Right forelimb (tissue), 1 donor: Measurements from ENCODE around the gene NEGR1.

Experiments
- DNase-seq: peaks from one replicate; pipeline ENCODE4 v3.0.0-alpha.2; 2018

Gene NEGR1

DNA sequence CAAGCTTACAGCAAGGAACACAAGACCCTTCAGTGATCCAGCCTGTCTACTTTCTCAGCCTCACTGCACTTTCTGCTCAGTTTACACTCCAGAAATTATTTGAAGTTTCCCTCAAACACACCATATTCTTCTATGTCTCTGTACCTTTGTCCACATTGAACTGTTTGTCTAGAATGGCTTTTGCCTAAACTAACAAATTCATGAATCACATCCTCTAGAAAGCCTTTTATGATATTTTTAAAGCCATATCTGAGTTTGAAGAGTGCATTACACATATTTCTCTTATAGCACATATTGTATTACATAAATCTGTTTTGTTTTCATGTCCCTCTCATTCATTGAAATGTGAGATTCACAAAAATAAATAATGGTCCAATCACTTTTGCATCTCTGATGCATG lies 755.5 kb downstream of the NEGR1 start:
- no peak for DNase-seq

DNA sequence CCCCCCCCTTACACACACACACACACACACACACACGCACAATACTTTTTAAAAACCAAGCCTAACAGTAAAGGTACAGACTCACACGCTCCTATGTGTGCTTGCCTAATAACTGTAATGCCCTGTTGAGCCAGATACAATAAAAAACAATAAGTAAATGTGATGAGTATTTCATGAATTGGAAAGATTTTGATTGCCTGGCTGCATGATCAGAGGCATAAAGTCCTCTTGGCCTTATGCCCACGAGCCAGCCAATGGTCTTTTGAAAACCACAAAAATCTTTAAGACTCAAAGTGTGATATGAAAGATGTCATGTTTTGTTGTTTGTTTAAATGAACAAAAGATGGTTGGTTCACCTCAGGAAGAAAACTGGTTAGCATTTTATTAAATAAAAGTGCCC lies 759.6 kb downstream of the NEGR1 start:
- DNase-seq, result no peak

DNA sequence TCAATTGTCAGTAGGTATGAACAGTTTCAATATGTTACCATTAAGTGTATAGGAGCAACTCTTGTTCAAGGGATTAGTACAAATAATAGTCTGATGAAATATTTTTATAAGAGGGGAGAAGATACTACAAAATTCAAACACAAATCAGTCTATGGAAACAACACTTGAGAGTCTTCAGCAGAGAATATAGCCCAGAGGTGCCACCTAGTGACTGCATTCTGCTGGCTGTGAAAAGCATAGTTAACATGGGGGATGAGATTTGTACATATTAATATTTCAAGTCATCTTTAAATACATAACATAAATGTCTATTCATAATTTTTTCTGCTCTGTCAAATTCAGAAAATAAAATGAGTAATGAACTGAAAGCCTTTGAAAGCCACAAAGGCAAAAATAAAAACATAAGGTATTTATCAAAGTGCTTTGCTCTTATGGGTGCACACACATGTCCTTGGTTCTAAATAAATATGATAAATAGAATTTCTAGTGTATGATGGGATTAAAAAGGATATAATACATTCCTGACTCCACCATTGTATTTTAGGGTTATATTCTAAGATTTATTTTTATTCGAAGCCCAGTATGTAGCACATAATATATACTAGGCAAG lies 760.6 kb downstream of the NEGR1 start:
- no peak for DNase-seq

DNA sequence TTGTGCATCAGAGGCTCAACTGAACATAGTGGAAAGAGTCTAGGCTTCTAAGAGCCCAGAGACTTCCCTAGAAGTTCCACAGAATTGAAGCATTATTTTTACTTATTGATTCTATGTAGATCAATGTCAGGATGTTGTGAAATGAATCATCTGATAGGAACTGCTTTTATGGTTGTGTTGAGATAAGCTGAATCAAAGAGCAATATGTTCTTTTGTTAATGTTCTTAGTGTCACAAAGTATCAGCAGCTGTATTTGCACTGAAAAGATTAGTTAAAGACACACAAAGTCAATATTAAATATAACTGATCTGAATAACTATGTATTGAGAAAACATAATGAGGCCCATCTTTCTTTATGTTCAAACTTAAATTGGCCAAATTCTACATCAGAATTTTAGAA lies 770.8 kb downstream of the NEGR1 start:
- no peak for DNase-seq

DNA sequence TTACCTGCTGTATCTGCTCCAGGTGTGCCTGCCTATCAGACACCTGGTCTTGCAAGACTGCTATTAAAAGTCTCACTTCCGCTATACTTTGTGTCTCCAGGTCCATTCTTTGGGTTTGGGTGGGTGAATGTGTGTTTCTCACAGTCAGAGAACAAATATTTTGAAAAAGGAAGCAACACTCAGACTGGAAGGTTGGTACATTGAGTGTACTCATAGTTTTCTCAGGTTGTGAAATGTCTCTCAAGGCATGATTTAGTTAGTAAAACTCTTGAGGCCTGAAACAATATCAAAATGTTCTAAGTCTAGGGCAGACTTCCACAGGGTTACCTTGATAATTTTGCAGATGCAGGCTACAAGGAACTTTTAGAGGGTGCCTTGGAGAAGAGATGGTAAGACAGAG lies 771.6 kb downstream of the NEGR1 start:
- no peak for DNase-seq

DNA sequence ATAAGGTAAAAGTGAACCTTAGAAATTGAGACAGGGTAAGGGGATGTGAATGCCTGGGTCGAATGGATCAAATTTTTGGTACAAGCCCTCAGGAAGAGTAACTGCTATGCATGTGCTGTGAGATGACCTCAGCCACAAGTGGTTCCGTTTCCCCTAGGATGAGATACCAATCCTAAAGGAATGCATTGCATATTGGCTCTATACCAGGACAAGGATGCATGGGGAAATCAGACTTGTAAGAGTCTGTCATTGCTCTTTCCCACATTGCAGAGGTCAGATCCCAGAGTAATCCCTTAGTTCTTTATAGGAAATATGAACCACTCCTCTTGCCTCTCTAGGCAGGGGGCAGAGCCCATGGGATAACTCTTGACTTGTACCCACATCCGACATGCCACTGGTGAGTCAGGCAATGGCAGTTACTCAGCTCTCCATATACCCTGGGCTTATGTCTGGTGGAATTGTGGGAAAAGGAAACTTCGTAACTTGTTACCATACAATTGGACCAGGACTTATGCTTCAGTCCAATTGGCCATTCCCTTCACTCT lies 773.2 kb downstream of the NEGR1 start:
- no peak for DNase-seq

DNA sequence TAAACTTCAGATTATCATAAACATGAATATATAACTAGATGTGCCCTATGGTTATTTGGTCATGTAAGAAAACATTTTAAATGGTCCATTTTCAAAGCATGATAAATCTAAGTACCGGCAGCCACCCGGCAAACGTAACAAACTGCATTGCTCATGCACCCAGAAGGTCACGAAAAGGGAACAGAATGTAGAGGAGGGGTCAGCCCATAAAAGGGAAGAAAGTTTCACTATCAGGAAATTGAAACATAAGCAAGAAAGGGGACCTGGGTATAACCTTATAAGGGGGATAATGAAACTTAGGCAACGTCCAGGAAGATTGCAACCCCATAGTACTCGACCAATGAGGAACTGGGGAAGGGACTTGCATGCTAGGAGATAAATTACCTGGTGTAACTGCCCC lies 780.3 kb downstream of the NEGR1 start:
- DNase-seq, result no peak

DNA sequence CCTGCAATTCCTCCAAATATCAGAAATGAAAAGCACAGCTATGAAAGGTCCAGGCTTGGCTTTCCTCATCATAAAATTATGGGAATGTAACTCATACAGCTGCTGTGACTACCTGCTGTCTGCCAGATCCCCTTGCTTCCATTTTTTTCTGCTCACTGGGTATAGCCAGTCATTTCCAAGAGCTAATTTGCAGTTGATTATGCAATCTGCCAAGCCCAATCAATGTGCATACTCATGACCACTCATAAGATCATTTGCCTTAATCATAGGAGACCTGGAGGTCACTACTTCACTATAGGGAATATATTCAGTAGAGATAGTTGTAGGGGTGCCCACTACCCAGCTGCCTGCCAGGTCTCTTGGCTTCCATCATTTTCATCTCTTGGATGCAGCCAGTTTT lies 783.8 kb downstream of the NEGR1 start:
- no peak for DNase-seq

DNA sequence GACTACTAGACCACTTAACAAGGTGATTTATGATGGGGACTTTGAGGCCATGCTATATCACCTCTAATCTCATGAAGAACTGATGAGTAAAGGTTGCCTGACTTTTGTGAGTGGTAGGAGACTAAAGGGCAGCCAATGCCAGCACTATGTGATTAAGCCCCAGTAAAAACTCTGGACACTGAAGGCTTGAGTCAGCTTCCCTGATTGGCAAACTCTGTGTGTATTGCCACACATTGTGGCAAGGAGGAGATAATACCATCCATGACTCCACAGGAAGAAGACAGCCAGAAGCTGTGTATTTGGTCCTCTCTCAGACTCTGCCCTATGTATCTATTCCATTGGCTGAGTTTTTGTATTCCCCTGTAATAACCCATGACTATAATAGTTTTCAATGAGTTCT lies 788.2 kb downstream of the NEGR1 start:
- no peak for DNase-seq

DNA sequence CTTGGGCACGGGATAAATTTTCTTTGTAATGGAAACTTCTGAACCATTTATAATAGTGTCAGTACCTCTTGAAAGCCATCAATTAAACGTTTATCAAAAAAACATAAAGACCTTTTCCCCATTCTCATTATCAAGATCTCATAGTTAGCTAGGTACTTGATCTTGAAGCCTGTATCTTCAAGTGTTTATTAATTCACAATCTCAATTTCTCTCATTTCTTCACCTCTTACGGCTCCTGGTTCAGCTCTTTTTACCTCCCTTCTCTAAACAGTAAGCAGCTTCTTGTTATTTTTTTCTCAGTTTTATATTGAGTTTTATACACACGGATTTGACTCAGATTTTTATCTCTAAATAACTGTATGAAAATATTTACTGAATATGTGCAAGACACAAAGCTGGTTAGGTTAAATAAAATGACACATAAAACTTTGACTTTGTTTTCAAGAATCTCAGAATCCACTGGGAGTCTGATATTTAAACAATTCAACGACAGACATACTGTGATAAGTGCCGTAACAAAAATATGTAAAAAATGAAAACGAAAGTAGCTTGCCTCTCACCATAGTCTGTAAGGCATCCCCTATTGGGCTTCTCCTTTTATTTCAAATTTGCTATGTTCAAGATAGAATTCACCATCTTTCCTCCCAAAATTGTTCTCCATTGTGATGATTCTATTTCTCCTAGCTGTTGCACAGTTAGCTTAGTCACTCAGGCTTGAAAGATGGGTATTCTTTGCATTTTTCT lies 789.9 kb downstream of the NEGR1 start:
- no peak for DNase-seq

DNA sequence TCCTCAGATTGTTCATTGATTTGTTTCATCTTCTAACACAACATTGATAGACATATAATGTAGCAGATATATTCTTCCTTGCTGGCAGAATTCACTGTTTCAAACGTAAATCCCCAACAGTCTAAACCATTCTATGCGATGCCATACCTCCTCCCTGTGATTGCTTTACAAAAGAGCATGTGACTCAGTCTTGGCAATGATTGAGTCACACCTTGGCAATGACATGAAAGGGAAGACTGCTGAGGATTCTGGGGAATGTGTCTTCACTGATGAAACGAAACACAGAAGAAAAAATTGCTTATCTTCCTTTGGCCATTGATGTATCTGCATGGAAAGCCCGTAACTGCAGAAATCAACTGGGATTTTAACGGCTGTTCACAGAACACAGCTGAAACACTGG lies 791.9 kb downstream of the NEGR1 start:
- no peak for DNase-seq

DNA sequence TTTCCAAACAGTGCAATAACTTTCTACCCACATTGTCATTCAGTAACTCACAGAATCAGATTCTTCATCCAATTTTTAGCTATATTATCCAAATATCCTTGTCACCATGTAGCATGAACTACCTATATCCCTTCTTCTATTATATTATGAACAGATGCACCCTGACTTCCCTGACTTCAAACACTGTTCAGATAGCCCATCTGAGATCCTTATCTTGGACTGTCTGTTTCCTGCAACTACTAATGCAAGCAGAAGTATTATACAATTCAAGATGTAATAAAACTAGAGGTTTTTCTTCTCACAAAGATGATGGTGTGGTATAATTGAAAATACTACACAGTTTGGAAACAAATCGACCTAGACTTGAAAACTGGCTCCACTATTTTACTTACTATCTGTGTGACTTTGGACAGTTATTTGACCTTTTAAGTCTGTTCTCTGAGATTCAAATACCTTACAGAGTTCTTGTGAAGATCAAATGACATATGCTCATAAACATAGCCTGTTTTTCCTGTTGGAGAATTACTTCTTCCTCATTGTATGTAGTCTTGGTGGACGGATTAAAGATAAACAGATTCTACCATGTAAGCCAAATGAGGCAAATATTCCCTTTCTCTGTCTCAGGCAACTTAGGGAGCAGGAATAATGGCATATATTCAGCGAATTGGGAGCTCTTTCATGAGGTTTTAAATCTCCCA lies 793.6 kb downstream of the NEGR1 start:
- DNase-seq, result no peak

DNA sequence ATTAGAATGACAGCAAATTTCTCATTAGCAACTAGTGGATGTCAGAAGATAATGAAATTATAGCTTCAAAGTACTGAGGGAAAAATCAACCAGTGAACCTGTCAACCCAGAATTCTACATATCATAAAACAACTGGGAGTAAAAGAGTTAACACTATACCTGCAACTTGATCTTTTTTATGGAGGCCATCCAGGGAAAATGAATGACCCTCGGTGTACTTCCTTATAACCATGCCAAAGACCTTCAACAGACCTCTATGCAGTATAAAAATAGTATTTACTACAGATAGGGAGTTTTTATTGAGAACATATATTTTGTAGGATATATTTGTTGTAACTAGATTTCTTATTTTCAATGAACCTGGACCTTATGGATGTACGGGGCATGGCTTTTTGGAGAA lies 809.0 kb downstream of the NEGR1 start:
- DNase-seq, result no peak

DNA sequence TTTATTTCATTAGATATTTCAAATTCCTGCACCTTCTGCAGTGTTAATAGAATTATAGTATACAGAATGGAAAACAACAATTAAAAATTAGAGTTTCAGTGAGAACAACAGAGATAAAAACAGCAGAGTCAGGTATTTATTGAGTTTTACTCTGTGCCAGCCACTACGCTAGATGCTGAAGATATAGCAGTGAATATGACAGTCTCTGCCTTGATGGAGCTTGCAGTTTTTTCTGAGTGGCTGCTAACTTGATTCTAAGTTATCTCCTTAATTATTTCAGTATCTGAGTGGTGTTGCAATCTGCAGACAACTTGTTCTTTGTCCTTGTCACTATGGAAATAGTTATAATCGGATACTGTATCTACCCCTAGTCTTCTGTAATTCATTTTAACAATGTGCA lies 817.2 kb downstream of the NEGR1 start:
- DNase-seq, result no peak

DNA sequence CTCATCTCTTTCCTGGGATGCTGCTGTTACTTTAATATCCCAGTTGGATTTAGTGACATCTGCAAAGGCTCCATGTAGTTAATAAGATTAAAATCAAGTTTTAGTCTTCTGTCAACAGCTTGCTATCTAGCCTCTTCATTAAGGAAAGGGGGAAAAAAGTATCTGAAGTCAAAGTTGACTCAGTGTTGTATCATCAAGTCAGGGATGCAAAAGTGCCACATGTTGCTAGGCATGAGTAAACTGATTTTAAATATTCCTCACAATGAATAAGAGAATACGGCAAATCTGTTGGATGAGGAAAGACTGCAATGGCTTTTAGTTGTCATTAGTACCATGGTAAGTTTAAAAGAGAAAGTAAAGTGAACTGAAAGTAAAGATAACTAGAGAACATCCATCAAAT lies 818.3 kb downstream of the NEGR1 start:
- no peak for DNase-seq

DNA sequence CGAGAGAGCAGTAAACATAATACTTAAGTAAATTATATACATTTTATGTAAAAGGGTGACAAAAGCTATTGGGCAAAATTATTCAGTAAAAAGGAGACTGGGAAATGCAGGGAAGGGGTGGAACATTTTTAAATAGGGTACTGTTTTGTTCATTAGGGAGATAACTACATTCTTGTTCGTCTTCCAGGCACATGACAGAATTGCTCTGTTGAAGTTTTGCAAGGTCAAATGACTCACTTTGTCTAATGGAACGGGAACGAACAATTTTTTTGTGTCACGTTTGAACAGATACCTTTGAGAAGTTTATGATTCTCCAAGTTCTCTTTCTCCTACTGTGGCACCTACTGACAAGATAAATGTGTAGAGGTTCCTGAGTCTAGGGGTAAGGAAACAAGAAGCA lies 819.2 kb downstream of the NEGR1 start:
- DNase-seq, result no peak

DNA sequence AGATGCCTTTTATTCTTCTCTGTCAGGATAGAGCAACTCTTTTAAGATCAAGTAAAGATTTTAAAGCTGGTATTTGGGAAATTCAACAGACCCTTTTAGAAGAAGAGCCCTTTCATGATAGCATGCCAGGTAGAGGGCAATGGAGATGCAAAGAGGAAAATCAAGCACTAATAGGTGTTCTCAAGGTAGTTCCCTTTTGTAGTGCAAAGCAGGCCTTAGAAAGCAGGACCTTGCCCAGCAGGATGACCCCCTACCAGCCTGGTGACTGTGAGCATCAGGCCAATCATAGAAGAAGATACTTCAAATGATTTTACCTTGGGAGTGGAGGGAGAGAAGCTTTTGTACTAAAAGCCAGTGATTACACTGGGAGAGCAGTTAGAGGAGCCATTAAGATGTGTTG lies 820.1 kb downstream of the NEGR1 start:
- DNase-seq, result no peak

DNA sequence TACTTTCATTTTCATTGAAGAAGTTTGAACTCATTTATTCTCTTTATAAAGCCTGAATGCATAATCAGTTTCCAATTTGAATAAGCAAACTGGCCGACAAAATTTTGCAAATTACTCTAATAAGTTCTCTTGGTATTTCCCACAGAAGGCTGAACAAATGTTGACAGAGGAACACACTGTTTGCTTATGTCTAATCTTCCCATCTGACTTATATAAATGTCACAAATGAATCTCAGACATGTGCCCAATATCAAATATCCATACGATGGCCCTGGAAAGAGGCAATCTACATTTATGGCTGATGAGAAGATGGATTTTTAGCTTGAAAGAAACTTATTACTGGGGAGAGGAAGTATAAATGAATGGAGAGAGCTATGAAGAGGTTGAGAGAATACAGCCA lies 820.9 kb downstream of the NEGR1 start:
- no peak for DNase-seq

DNA sequence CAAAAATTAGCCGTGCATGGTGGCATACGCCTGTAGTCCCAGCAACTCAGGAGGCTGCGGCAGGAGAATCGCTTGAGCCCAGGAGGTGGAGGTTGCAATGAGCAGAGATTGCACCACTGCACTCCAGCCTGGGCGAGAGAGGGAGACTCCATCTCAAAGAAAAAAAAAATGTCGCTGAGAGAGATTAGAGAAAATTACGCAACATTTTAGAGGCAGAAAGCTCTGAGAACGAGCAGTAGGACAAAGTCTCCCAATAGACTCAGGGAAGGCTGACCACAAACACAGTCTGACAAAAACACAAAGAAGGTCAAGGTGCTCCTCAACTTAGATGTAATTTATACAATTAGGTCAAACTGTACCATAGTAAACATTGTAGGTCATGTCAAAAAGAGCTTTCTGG lies 833.9 kb downstream of the NEGR1 start:
- no peak for DNase-seq

DNA sequence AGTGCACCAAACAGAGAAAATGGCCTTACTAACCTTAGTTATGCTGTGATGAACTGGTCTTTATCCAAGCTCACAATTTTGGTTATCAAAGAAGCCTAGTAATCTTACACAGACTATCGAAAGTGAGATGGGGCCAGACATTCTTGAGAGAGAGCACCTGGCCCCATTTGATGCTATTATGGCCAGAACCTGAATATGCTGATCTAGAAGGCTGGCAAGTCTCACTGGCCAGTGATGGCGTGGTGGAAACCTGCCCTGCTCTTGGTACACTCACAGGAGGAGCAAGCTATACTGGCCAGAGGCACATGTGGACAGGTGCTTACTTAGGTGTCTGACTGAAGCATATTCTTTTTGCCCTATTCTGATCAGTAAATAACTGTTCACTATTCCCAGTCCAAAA lies 843.7 kb downstream of the NEGR1 start:
- no peak for DNase-seq

DNA sequence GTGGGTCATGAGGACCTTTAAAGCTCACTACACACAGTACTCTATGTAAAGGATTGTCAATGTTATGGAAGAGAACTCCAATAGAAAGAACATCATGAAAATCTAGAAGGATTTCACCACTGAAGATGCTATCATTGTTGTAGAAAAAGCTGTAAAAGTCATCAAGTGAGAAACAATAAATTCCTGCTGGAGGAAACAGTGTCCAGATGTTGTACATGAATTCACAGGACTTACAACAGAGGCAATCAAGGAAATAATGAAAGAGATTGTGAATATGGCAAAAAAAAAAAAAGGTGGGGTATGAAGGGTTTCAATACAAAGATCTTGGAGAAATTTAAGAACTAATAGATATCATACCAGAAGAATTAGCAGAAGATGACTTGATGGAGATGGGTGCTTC lies 846.4 kb downstream of the NEGR1 start:
- DNase-seq, result no peak

DNA sequence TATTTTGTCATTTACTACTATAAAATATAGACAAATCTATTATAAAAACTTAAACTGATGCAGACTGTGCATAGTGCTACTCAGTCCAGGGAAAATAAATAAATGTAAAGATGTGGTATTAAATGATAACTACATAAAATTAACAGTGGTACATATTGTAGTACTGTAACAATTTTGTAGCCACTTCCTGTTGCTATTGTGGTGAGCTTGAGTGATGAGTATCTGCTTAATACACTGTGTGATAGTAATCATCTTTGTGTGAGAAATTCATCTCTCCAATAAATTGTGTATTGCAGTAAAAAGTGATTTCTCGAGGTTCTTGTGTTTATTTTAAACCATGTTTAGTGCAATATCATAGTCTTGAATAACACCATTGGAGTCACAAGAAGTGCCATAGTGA lies 848.1 kb downstream of the NEGR1 start:
- DNase-seq, result no peak

DNA sequence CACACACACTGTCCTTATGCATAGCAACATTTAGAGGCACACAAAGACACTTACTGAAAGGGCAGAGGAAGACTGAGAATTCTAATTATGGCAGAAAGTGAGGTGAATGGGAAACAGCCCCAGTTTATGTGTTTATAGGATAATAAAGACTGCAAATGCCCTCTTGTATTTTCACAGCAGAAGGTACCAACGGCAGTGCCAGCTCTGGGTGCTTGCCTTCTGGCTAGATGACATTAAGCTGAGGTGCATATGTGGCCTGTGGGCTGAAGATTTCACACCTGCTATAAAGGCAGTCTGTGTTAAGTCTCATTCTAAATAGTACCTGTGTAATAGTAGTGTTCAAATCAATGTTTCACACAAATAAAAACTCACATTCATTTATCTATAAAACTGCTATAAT lies 854.3 kb downstream of the NEGR1 start:
- no peak for DNase-seq

DNA sequence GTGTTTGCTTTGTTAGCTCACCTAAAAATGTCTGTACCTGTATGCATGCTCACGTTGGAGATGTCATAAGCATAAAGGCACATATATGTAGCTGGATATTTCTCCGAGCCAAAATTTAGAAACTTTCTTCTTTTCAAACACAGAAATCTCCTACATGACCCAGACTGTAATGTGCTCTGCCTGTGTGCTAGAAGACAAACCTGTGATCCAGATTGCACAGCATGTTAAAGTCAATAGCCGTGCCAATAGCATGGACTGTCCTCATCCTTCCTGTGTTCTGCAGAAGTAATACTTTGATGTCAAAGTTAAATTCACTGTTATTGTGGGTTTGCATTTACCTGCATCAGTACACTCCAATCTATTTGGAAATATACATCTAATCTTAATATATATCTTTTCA lies 855.3 kb downstream of the NEGR1 start:
- DNase-seq, result no peak
